Spleen (tissue), 7 donors: ENCODE measurements around the gene MEAK7.

Experiments
- CTCF ChIP-seq, 11 experiments: fragments of 200-600 bp in 7 of 11; fragments of 450-650 bp in 4 of 11; sonication (generic) in 4 of 11; IDR thresholded peaks in 8 of 11; conservative IDR thresholded peaks in 3 of 11; 1 replicate in 7 of 11; 2 replicates in 4 of 11; pipeline versions ENCODE4 v1.4.0 to v1.8.0; 2016 to 2021; ENCODE audit warnings: antibody characterized with exemption in 11 of 11, inconsistent platforms in 4 of 11, mild to moderate bottlenecking in 1 of 11
- POLR2A ChIP-seq, 3 donors: fragments of 450-650 bp; IDR thresholded peaks; one replicate each; pipeline ENCODE4 v1.5.1; 2017; ENCODE audit warnings: antibody characterized with exemption in 3 of 3, mild to moderate bottlenecking in 1 of 3
- POLR2AphosphoS5 ChIP-seq, 3 donors: sonication (generic); formaldehyde crosslinking; IDR thresholded peaks; one replicate each; pipeline ENCODE4 v1.5.1; 2017; ENCODE audit warnings: antibody characterized with exemption in 3 of 3
- donor health status: DM: no; HTN: no; CAD: no; lungs with moderate emphysema.
- donor health status: DM: no; HTN: no; CAD: no.
- donor health status: DM: no; HTN: no; CAD: no.

DNA sequence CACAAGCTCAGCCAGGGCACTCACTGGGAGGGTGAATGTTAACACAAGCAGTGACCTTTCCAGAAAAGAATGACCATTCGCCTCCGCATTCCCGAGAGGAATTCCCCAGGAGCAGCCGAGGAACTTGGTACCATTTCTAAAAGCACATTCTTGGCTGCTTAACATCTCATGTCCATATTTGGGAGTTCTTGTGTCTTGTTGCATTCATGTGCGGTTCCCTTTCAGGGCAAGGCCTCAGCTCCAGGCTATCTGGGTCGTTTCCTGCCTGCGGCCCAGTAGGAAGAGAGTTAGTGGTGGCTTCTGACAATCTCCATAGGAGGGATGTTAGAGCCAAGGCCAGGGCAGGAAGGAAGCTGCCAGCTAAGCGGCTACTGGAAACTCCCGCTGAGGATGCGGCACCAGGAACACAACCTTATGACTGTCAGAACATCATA is 27.8 kb upstream of the MEAK7 start:
- TF ChIP-seq CTCF (IDR thresholded peaks at IDR 0.05 in 8 of 11, conservative IDR thresholded peaks at IDR 0.05 in 3 of 11) (no peak), POLR2AphosphoS5 (IDR thresholded peaks at IDR 0.05) (peak; percentile 21 to 85 (median 72)), POLR2A (IDR thresholded peaks at IDR 0.05) (no peak)
